Measurements from ENCODE around the gene PPT1. TPM values are rescaled to one million over a fixed set of nuclear protein-coding genes. Genes with fewer than 3 reads are reported as not detected.

The PPT1 gene
- total RNA-seq, 1 experiment from 2014 or later = 46.8 TPM

- H3K27me3 ChIP-seq (ENCODE audit: insufficient read depth, low read length) = no peaks in the 10 kb centered on the region
- ChIA-PET CTCF (no interaction called here), POLR2A (no interaction called here), RAD21 (ENCODE audit: low non-redundant PET in 1 of 2, low total read pairs in 2 of 2, uncharacterized antibody in 2 of 2, unreplicated experiment in 2 of 2) (no interaction called here)
- H3K79me2 ChIP-seq (ENCODE audit: insufficient read depth, low read length) = peaks cover 100% of the 10 kb centered on the region
- peaks cover 10 to 14% of the 10 kb centered on the region in 2 experiments for H3K4me1 ChIP-seq (ENCODE audit: control insufficient read depth in 1 of 2, insufficient read depth in 2 of 2, low read length in 2 of 2)
- no peaks in the 10 kb centered on the region for H3K9me3 ChIP-seq (ENCODE audit: control insufficient read depth in 1 of 2, insufficient read depth in 1 of 2, low read depth in 1 of 2, low read length in 2 of 2)
- no peak overlapping the region for H3K4me2 ChIP-seq (ENCODE audit: low read length)
- intact Hi-C loops (cut with micrococcal nuclease) = no loop called here
- no peak overlapping the region for H3K9ac ChIP-seq (ENCODE audit: low read length)
- BruUV-seq (replicated peaks) = no TSS peak
- no peak overlapping the region for H3K4me3 ChIP-seq (replicated peaks in 1 of 2; ENCODE audit: low read depth in 1 of 2, low read length in 2 of 2)
- H3K36me3 ChIP-seq (ENCODE audit: control insufficient read depth in 1 of 2, insufficient read depth in 2 of 2, low read length in 2 of 2) = peaks cover 7 to 14% of the 10 kb centered on the region in 2 experiments; a peak in 3 of 4 replicates
- peaks cover 13% of the 10 kb centered on the region; the same call in 1 of the 2 replicates for H4K20me1 ChIP-seq (ENCODE audit: insufficient read depth)
- no peak for DNase-seq (ENCODE audit: low read depth, low spot score)
- no peaks in the 10 kb centered on the region for H3K9me2 ChIP-seq (ENCODE audit: insufficient read depth)
- H3K27ac ChIP-seq (ENCODE audit: low read depth, low read length) = no peak overlapping the region
- no peak overlapping the region for H2AFZ ChIP-seq (ENCODE audit: low read depth, low read length, poor library complexity, severe bottlenecking)
- no peak for ATAC-seq
- TF ChIP-seq CTCF (IDR thresholded peaks at IDR 0.05 in 2 of 3, conservative IDR thresholded peaks at IDR 0.05 in 1 of 3; ENCODE audit: borderline replicate concordance in 1 of 3, insufficient read depth in 1 of 3, low read depth in 2 of 3, low read length in 2 of 3) = no peak
- TF ChIP-seq MAX (IDR thresholded peaks at IDR 0.05) = no peak
- no peak for TF ChIP-seq EZH2 (IDR thresholded peaks at IDR 0.05)
These were observed 51.3 kb downstream of the PPT1 start for GRCh38 chr1:40045766-40046165.

- H3K9me2 ChIP-seq (ENCODE audit: insufficient read depth) = no peaks in the 10 kb centered on the region
- H3K9me3 ChIP-seq (ENCODE audit: control insufficient read depth in 1 of 2, insufficient read depth in 1 of 2, low read depth in 1 of 2, low read length in 2 of 2) = no peaks in the 10 kb centered on the region
- ChIA-PET CTCF (no interaction called here), RAD21 (ENCODE audit: low non-redundant PET in 1 of 2, low total read pairs in 2 of 2, uncharacterized antibody in 2 of 2, unreplicated experiment in 2 of 2) (no interaction called here), POLR2A (interaction anchor here (0.7 kb wide), 1 partner anchor 27 kb away, joined by 6 read pairs; no protein-coding TSS in a partner anchor)
- no peak overlapping the region for H3K4me3 ChIP-seq (replicated peaks in 1 of 2; ENCODE audit: low read depth in 1 of 2, low read length in 2 of 2)
- no peak overlapping the region for H3K9ac ChIP-seq (ENCODE audit: low read length)
- peaks cover 96% of the 10 kb centered on the region for H3K79me2 ChIP-seq (ENCODE audit: insufficient read depth, low read length)
- H3K4me1 ChIP-seq (ENCODE audit: control insufficient read depth in 1 of 2, insufficient read depth in 2 of 2, low read length in 2 of 2) = peaks cover 10 to 14% of the 10 kb centered on the region in 2 experiments
- intact Hi-C loops (cut with micrococcal nuclease) = no loop called here
- no peak for ATAC-seq
- BruUV-seq (replicated peaks) = no TSS peak
- peaks cover 7 to 14% of the 10 kb centered on the region in 2 experiments; a peak in 3 of 4 replicates for H3K36me3 ChIP-seq (ENCODE audit: control insufficient read depth in 1 of 2, insufficient read depth in 2 of 2, low read length in 2 of 2)
- H2AFZ ChIP-seq (ENCODE audit: low read depth, low read length, poor library complexity, severe bottlenecking) = no peak overlapping the region
- no peak overlapping the region for H3K4me2 ChIP-seq (ENCODE audit: low read length)
- no peak for DNase-seq (ENCODE audit: low read depth, low spot score)
- H3K27ac ChIP-seq (ENCODE audit: low read depth, low read length) = no peak overlapping the region
- no peaks in the 10 kb centered on the region for H3K27me3 ChIP-seq (ENCODE audit: insufficient read depth, low read length)
- peaks cover 13% of the 10 kb centered on the region; the same call in 1 of the 2 replicates for H4K20me1 ChIP-seq (ENCODE audit: insufficient read depth)
- no peak for TF ChIP-seq EZH2 (IDR thresholded peaks at IDR 0.05)
These were observed 51.9 kb downstream of the PPT1 start for GRCh38 chr1:40045182-40045581.

All from HCT116 (cell line).